GM21619 (cell line): ENCODE data around the gene KRTAP9-4.
"Not testable (repeated sequence)": the region's sequence is repeated elsewhere in the genome, so short reads cannot be mapped to it uniquely, and the experiment has no call there.

Source experiments
- ATAC-seq: cut with Tn5 transposase; IDR thresholded peaks from one replicate; pipeline ENCODE4 v1.9.1; 2021; ENCODE audit not compliant: unreplicated experiment

Gene KRTAP9-4

DNA sequence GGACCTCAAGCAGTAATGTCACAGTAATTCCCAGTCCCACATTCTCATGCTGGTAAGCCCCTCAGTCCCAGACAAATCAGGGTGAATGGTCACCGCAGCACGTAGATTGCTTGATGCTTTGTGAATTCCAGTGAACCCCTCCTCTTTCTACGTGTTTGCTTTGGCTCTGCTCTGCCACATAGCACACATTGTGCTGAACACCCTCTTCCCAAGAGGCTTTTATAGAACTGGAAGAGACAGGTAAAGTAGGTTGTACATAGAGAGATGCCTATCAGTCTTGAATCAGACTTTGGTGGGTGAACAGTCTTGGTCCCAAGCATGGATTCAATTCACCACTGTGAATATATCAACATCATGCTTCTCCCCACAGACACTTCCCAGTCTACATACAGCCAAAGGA, 15.1 kb downstream of the KRTAP9-4 start:
- no peak for ATAC-seq

- ATAC-seq: no peak
Measured at GRCh38 chr17:41265078-41265477, 15.6 kb downstream of the KRTAP9-4 start, which contains the start of gene KRTAP9-6. Gene KRTAP9-6 (plus strand): TSS chr17:41265378. CDS start chr17:41265378, 0 bp downstream.

GRCh38 chr17:41267711-41268110, 18.2 kb downstream of the KRTAP9-4 start:
- ATAC-seq: no peak

DNA sequence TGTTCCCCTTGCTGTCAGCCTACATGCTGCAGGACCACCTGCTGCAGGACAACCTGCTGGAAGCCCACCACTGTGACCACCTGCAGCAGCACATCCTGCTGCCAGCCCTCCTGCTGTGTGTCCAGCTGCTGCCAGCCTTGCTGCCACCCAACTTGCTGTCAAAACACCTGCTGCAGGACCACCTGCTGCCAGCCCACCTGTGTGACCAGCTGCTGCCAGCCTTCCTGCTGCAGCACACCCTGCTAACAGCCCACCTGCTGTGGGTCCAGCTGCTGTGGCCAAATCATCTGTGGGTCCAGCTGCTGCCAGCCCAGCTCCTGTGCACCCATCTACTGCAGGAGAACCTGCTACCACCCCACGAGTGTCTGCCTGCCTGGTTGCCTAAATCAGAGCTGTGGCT, 21.8 kb downstream of the KRTAP9-4 start:
- ATAC-seq: not testable (repeated sequence)

GRCh38 chr17:41271858-41272257, 22.4 kb downstream of the KRTAP9-4 start:
- ATAC-seq: no peak

- not testable (repeated sequence) for ATAC-seq
Measured at GRCh38 chr17:41275648-41276190, 26.2 kb downstream of the KRTAP9-4 start, which contains the start of gene KRTAP9-7. Gene KRTAP9-7 (plus strand): TSS chr17:41275698. CDS start chr17:41275698, 0 bp downstream.

- ATAC-seq: no peak
Measured at GRCh38 chr17:41278176-41278955, 28.9 kb downstream of the KRTAP9-4 start.

DNA sequence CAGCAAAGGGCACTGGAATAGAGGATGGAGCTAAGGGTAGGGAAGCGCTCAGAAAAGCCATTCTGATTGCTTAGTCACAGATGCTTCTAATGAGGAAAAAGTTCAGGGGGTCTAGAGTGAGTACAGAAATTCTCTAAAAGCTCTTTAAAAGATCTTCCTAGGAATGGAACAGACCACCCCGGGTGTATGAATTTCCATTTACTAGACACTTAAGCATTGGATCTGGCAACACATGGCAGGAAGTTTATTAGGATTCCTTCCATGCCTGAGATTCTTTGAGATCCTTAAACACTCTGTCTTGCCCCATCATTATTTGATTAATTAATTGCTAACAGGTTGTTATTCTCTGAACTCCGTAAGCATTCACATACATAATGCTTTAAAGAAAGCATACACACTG, 34.6 kb downstream of the KRTAP9-4 start:
- no peak for ATAC-seq

- ATAC-seq: no peak
Measured at GRCh38 chr17:41284546-41284945, 35.1 kb downstream of the KRTAP9-4 start.

GRCh38 chr17:41287050-41287449, 37.6 kb downstream of the KRTAP9-4 start:
- ATAC-seq: no peak

DNA sequence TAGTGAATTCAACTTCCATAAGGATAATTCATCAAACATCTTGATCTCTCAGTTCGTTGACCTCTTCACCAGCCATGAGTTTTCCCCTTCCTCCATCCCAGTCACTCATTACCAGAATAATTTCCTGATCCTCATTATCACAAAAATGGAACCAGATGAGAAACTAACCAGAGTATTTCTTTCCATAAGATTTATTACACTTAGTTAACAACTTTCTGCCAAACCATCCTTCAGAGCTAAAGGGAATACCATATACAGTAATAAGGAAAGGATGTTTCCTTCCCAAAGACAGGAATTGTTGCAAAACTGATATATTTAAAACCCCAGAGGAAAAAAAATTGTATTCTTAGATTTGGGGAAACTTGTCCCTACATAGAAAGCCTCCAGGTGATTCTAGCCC, 44.5 kb downstream of the KRTAP9-4 start:
- ATAC-seq: no peak

- no peak for ATAC-seq
Measured at GRCh38 chr17:41296846-41297245, 47.4 kb downstream of the KRTAP9-4 start.

- ATAC-seq: no peak
Measured at GRCh38 chr17:41298458-41299135, 49.1 kb downstream of the KRTAP9-4 start.
